H4 (cell line): ENCODE data around the gene TRPC4AP. TPM values are rescaled to one million over a fixed set of nuclear protein-coding genes. Genes with fewer than 3 reads are reported as not detected.

Source experiments
- DNase-seq: peaks from one replicate; pipeline ENCODE4 v3.0.0-alpha.2; 2015; ENCODE audit warnings: low spot score
- total RNA-seq: library from RNA; depleted of rRNA; stranded (reverse); fragments of >200 nt; shearing (Covaris generic); gene quantifications from 2 replicates; pipeline ENCODE4 v1.2.3, GENCODE V29; 2014; rRNA removed

The TRPC4AP gene
- total RNA-seq, 1 experiment from 2014 or later: 38.0 TPM

GRCh38 chr20:34970846-34971560 lies 121.6 kb downstream of the TRPC4AP start:
- DNase-seq: no peak

- no peak for DNase-seq
Observed at GRCh38 chr20:34970193-34970840, 122.3 kb downstream of the TRPC4AP start.

GRCh38 chr20:34968042-34968775 lies 124.4 kb downstream of the TRPC4AP start:
- DNase-seq: no peak

GRCh38 chr20:34967421-34967820 lies 125.2 kb downstream of the TRPC4AP start:
- DNase-seq: no peak

- DNase-seq: no peak
Observed at GRCh38 chr20:34965051-34965450, 127.6 kb downstream of the TRPC4AP start.

GRCh38 chr20:34964486-34964885 lies 128.1 kb downstream of the TRPC4AP start:
- no peak for DNase-seq

GRCh38 chr20:34956751-34957472 lies 135.7 kb downstream of the TRPC4AP start:
- DNase-seq: no peak

GRCh38 chr20:34956041-34956458 lies 136.6 kb downstream of the TRPC4AP start:
- DNase-seq: no peak

- peak; percentile 93 for DNase-seq
Observed at GRCh38 chr20:34955231-34956040, 137.2 kb downstream of the TRPC4AP start, which contains the start of the genes GSS and MYH7B. Gene GSS (minus strand): TSS chr20:34955806. CDS start chr20:34951852, 3,954 bp downstream. Gene MYH7B (plus strand): TSS chr20:34955868. CDS start chr20:34978006, 22,138 bp downstream.

GRCh38 chr20:34954904-34955230 lies 137.7 kb downstream of the TRPC4AP start:
- DNase-seq: no peak

- DNase-seq: no peak
Observed at GRCh38 chr20:34953960-34954359, 138.6 kb downstream of the TRPC4AP start.

GRCh38 chr20:34952671-34953070 lies 139.9 kb downstream of the TRPC4AP start:
- DNase-seq: no peak

Other genes with a start within 250 kb of the TRPC4AP start
- 0.76 and 0.99 TPM in 2 replicates for gene GGT7, start 220.0 kb downstream of the TRPC4AP start, total RNA-seq
- 14.1 and 18.5 TPM in 2 replicates for gene ACSS2, start 216.2 kb downstream of the TRPC4AP start, total RNA-seq
- gene GSS, start 137.0 kb downstream of the TRPC4AP start, total RNA-seq: 67.0 and 72.4 TPM in 2 replicates
- 0.62 TPM in 1 of 2 replicates, not detected in the other for gene MYH7B, start 136.9 kb downstream of the TRPC4AP start, total RNA-seq
- gene EDEM2, start 54.5 kb upstream of the TRPC4AP start, total RNA-seq: 38.7 and 40.1 TPM in 2 replicates
- gene PROCR, start 79.3 kb upstream of the TRPC4AP start, total RNA-seq: 112 and 120 TPM in 2 replicates
- gene MMP24, start 133.9 kb upstream of the TRPC4AP start, total RNA-seq: 0.33 and 0.68 TPM in 2 replicates
- 4.0 and 10.4 TPM in 2 replicates for gene MMP24OS, start 185.3 kb upstream of the TRPC4AP start, total RNA-seq
- 228 and 244 TPM in 2 replicates for gene EIF6, start 192.0 kb upstream of the TRPC4AP start, total RNA-seq
- not detected in 2 replicates for gene FAM83C, start 199.6 kb upstream of the TRPC4AP start, total RNA-seq